Activated CD4-positive, alpha-beta memory T cell treated with anti-CD3 and anti-CD28 coated beads, Interleukin-2, amount 10 ng/mL, durations not matched to agents 7 days and 5 days (primary cell): Measurements from ENCODE around the gene PTCH1. TPM values are rescaled to one million over a fixed set of nuclear protein-coding genes. Genes with fewer than 3 reads are reported as not detected.

Experiments
- CTCF ChIA-PET: fragments of 350-600 bp; sonication (Branson Sonifier 250); formaldehyde crosslinking; loops from one replicate; lab custom pipeline; 2021; ENCODE audit warnings: antibody characterized with exemption, inconsistent platforms; lab: Charles Lee
- POLR2A ChIA-PET: fragments of 350-600 bp; sonication (Branson Sonifier 250); formaldehyde crosslinking; loops from one replicate; lab custom pipeline; 2021; ENCODE audit warnings: antibody characterized with exemption; lab: Charles Lee
- DNase-seq: peaks from one replicate; pipeline ENCODE4 v3.0.0-alpha.2; 2020
- H3K27ac Mint-ChIP-seq: one replicate; pipeline ENCODE4 v1.8.0; 2021; ENCODE audit warnings: mild to moderate bottlenecking, mixed read lengths
- H3K27me3 Mint-ChIP-seq: one replicate; pipeline ENCODE4 v1.8.0; 2021; ENCODE audit warnings: mixed read lengths
- H3K36me3 Mint-ChIP-seq: one replicate; pipeline ENCODE4 v1.8.0; 2021; ENCODE audit warnings: low read depth, mixed read lengths
- H3K4me1 Mint-ChIP-seq: one replicate; pipeline ENCODE4 v1.8.0; 2021; ENCODE audit warnings: mixed read lengths
- H3K4me3 Mint-ChIP-seq: one replicate; pipeline ENCODE4 v1.8.0; 2021; ENCODE audit warnings: mild to moderate bottlenecking, mixed read lengths
- H3K9me3 Mint-ChIP-seq: one replicate; pipeline ENCODE4 v1.8.0; 2021; ENCODE audit warnings: mixed read lengths
- total RNA-seq, 2 experiments: library from RNA; stranded (reverse); gene quantifications; one replicate each; pipeline ENCODE4 v1.2.3, GENCODE V29; 2021

Gene PTCH1
- total RNA-seq, 2 experiments from 2014 or later = 17.2 to 19.2 TPM

DNA sequence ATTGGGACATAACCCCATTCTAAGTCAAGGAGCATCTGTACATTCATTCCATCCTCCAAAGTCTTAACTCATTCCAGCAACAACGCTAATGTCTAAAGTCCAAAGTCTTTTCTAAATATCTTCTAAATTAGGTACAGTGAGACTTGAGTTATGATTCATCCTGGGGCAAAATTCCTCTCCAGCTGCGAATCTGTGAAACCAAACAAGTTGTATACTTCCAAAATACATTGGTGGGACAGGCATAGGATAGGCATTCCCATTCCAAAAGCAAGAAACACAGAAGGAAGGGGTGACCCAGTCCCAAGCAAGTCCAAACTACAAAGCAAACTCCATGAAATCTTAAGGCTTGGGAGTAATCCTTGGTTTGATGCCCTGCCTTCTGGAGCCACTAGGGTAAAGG lies 101.6 kb downstream of the PTCH1 start:
- DNase-seq = no peak
- peaks cover 3% of the 10 kb centered on the region for H3K36me3 Mint-ChIP-seq
- H3K4me1 Mint-ChIP-seq = no peaks in the 10 kb centered on the region
- H3K4me3 Mint-ChIP-seq = no peak overlapping the region
- no peak overlapping the region for H3K27ac Mint-ChIP-seq
- peaks cover 6% of the 10 kb centered on the region for H3K27me3 Mint-ChIP-seq
- POLR2A ChIA-PET = no interaction called here
- CTCF ChIA-PET = no interaction called here
- H3K9me3 Mint-ChIP-seq = peaks cover 2% of the 10 kb centered on the region

DNA sequence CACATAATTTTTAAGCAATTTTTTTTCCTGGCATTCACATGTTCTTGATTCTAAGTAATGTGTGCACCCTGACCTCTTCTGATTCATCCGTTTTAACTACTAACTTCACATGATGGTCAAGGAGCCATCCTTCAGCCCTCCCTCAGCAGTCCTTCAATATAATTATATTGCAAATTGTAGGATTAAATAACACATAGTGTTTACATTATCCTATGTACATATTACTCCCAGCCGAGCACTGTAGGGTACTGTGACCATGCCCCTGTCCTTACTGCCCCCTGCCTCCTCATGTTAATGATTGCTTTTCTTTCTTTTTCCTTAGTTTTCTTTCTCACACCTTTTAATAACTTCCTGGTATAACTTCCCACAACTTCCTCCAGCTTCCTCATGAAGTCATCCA lies 103.0 kb downstream of the PTCH1 start:
- peaks cover 7% of the 10 kb centered on the region for H3K27me3 Mint-ChIP-seq
- CTCF ChIA-PET = no interaction called here
- peaks cover 3% of the 10 kb centered on the region for H3K36me3 Mint-ChIP-seq
- no peaks in the 10 kb centered on the region for H3K4me1 Mint-ChIP-seq
- no peak overlapping the region for H3K4me3 Mint-ChIP-seq
- POLR2A ChIA-PET = no interaction called here
- H3K27ac Mint-ChIP-seq = no peak overlapping the region
- peaks cover 2% of the 10 kb centered on the region for H3K9me3 Mint-ChIP-seq
- DNase-seq = no peak

GRCh38 chr9:95411054-95411892 lies 105.5 kb downstream of the PTCH1 start:
- ChIA-PET CTCF (no interaction called here), POLR2A (no interaction called here)
- Mint-ChIP-seq H3K36me3 (no peaks in the 10 kb centered on the region), H3K27me3 (peaks cover 5% of the 10 kb centered on the region), H3K27ac (no peak overlapping the region), H3K4me3 (no peak overlapping the region), H3K4me1 (no peaks in the 10 kb centered on the region), H3K9me3 (no peaks in the 10 kb centered on the region)
- no peak for DNase-seq

GRCh38 chr9:95409650-95410426 lies 106.9 kb downstream of the PTCH1 start:
- POLR2A ChIA-PET = no interaction called here
- Mint-ChIP-seq H3K36me3 (no peaks in the 10 kb centered on the region), H3K27me3 (peaks cover 11% of the 10 kb centered on the region), H3K27ac (no peak overlapping the region), H3K9me3 (no peaks in the 10 kb centered on the region), H3K4me1 (no peaks in the 10 kb centered on the region), H3K4me3 (no peak overlapping the region)
- no peak for DNase-seq
- CTCF ChIA-PET = no interaction called here

DNA sequence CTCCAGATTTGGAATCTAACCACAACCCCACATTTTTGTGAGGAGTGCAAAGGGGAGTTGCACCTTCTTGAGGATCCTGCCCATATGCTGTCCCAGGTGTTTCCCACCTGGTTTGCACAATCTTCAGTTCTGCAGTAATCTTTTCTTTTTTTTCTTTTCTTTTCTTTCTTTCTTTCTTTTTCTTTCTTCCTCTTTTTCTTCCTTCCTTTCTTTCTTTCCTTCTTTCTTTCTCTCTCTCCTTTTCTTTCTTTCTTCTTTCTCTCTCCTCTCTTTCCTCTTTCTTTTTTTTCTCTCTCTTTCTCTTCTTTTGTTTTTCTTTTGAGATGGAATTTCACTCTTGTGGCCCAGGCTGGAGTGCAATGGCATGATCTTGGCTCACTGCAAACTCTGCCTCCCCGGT lies 109.2 kb downstream of the PTCH1 start:
- POLR2A ChIA-PET = no interaction called here
- no peak for DNase-seq
- H3K9me3 Mint-ChIP-seq = no peaks in the 10 kb centered on the region
- CTCF ChIA-PET = interaction anchor here (0.6 kb wide), 1 partner anchor 62 kb away, joined by 3 read pairs; no protein-coding TSS in a partner anchor
- H3K27ac Mint-ChIP-seq = no peak overlapping the region
- H3K4me1 Mint-ChIP-seq = no peaks in the 10 kb centered on the region
- H3K4me3 Mint-ChIP-seq = no peak overlapping the region
- peaks cover 29% of the 10 kb centered on the region for H3K27me3 Mint-ChIP-seq
- H3K36me3 Mint-ChIP-seq = no peaks in the 10 kb centered on the region

DNA sequence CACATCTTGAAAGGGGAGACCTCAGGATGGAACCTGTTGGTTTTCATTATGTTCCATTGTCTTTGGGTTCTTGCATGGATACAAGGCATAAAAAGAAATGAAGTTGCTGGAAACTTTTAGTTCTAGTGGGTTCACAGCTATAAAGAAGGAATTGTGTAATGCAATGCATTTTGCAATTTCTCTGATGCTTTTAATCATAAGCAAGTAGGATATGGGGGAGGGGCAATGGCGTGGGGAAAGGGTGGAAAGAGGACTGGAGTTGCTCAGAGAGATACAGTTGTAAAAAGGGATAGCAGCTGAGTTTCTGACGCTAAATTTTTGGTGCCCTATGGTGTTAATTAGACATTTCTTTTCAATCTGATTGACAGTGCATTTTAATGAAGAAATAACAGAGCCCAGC lies 110.7 kb downstream of the PTCH1 start:
- no peaks in the 10 kb centered on the region for H3K36me3 Mint-ChIP-seq
- H3K9me3 Mint-ChIP-seq = no peaks in the 10 kb centered on the region
- POLR2A ChIA-PET = no interaction called here
- H3K4me3 Mint-ChIP-seq = no peak overlapping the region
- H3K4me1 Mint-ChIP-seq = no peaks in the 10 kb centered on the region
- CTCF ChIA-PET = no interaction called here
- no peak overlapping the region for H3K27ac Mint-ChIP-seq
- peaks cover 41% of the 10 kb centered on the region for H3K27me3 Mint-ChIP-seq
- DNase-seq = no peak

DNA sequence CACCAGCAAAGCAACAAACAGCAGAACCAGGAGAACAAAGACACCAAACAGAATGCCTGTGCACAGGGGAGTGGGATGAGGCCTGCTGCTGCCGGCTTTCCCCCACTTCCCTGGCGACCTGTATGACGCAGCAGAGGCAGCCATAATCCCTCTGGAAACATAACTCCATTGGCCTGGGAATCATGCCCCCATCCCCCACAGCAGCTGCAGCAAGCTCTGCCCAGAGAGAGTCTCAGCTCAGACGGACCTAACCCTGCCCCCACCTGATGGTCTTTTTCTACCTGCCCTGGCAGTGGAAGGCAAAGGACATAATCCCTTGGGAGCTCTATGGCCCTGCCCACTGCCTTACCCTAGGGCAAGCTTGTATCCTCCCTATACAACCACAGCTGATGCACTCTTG lies 117.5 kb downstream of the PTCH1 start:
- Mint-ChIP-seq H3K9me3 (peaks cover 2% of the 10 kb centered on the region), H3K36me3 (peaks cover 3% of the 10 kb centered on the region), H3K4me1 (no peaks in the 10 kb centered on the region)

More for the DNA sequence above, 117.5 kb downstream of the PTCH1 start:
- POLR2A ChIA-PET = no interaction called here
- Mint-ChIP-seq H3K27me3 (peaks cover 44% of the 10 kb centered on the region), H3K27ac (no peak overlapping the region), H3K4me3 (no peak overlapping the region)
- CTCF ChIA-PET = no interaction called here
- DNase-seq = no peak

Other genes with a start within 250 kb of the PTCH1 start
- 10 to 100 TPM; 12.3 to 12.5 TPM for gene FANCC, start 199.3 kb downstream of the PTCH1 start, total RNA-seq